ENCODE measurements around the gene MTERF4.

- TF ChIP-seq SIX1 (CRISPR knock-in tag; IDR thresholded peaks at IDR 0.05; ENCODE audit: borderline replicate concordance) (no peak), ATF5 (CRISPR knock-in tag; IDR thresholded peaks at IDR 0.05; ENCODE audit: low read depth) (no peak), FOXO4 (CRISPR knock-in tag; conservative IDR thresholded peaks at IDR 0.05) (no peak), MAX (IDR thresholded peaks at IDR 0.05) (no peak), POLR2AphosphoS5 (IDR thresholded peaks at IDR 0.05; ENCODE audit: low read depth, low read length) (no peak), DZIP1 (CRISPR knock-in tag; IDR thresholded peaks at IDR 0.05) (no peak), CTCF (CRISPR knock-in tag; IDR thresholded peaks at IDR 0.05) (no peak)
Observed at GRCh38 chr2:241128266-241128665, 26.2 kb upstream of the MTERF4 start.
